ENCODE data around the gene POLH.
A peak's percentile ranks its signal among the peaks of the same experiment; 100 is the strongest.

The POLH gene

GRCh38 chr6:43606019-43606418 is 30.0 kb downstream of the POLH start:
- no peak for DNase-seq (ENCODE audit: low read depth)

GRCh38 chr6:43608310-43608763 is 32.4 kb downstream of the POLH start:
- peak; percentile 79 for DNase-seq (ENCODE audit: low read depth)

DNA sequence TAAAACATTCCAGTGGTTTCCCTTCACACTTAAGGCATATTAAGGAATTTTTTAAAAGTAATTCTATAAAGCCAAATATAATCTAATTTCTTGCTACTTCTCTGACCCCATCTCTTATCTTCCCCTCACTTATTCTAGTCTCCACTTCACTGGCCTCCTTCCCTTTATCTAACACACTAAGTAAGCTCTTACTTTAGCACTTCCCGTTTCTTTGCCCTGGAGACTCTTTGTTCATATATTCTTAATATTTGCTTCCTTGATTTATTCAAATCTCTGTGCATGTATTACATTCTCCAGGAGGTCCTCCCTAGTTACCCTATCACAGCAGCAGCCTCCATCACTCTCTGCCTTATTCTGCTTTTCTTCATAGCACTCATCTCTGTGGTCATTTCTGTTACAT is 32.8 kb downstream of the POLH start:
- DNase-seq (ENCODE audit: low read depth), result no peak

GRCh38 chr6:43609402-43609801 is 33.4 kb downstream of the POLH start:
- DNase-seq (ENCODE audit: low read depth), result no peak

- no peak for DNase-seq (ENCODE audit: low read depth)
Observed at GRCh38 chr6:43610431-43610830, 34.4 kb downstream of the POLH start.

GRCh38 chr6:43613721-43614395 is 37.9 kb downstream of the POLH start:
- DNase-seq (ENCODE audit: low read depth), result no peak

GRCh38 chr6:43614396-43614730 is 38.4 kb downstream of the POLH start:
- no peak for DNase-seq (ENCODE audit: low read depth)

GRCh38 chr6:43616725-43617472 is 40.9 kb downstream of the POLH start:
- DNase-seq (ENCODE audit: low read depth), result no peak

DNA sequence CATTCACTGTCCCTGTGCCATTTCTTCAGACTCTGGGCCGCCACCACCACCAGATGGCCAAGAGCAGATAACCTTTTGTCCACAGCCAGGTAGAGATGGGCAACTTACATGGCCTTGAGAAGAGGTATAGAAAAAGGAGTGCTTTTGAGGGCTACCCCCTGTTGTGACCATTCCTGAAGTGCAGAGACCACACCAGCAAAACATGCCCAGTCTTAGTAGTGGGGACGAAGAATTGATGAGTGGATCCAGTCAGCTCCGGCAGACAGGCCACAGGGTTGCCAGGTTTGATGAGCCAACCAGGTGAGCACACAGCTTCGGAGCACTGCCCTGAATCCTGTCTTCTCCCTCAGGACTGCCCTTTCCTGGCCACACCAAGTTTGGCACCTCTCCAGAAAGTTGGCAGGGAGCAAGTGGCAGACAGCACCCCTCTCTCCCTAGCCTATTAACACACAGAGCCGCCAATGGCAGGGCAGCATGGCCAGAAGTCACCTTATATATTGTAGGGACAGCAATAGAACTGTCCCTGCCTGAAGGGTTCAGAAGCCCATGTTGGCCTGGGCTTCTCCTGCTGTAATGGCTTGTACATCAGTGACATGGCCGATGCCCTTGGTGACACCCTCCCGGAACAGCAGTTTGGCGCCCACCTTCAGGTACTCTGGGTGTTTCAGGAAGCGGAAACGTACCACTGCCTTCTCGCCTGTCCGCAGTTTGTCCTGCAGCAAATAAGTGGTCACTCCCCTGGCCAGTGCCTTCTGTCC is 45.3 kb downstream of the POLH start:
- DNase-seq (ENCODE audit: low read depth), result no peak

DNA sequence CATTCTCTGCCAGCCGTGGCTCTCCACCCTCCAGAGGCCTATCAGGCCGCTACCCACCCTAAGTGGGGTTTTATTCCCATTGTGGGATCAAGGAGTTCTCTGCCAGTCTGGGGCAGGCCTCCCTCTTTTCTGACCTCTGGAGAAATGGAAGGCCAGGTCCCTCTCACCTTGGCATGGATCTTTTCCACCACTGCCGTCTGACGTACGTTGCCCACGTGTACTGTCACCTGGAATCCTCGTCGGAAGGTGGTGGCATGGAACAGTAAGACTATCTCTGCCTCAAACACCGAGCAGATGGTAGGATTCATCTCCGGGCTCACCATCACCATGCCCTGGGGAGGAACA is 45.8 kb downstream of the POLH start:
- no peak for DNase-seq (ENCODE audit: low read depth)

GRCh38 chr6:43622541-43622940 is 46.6 kb downstream of the POLH start:
- DNase-seq (ENCODE audit: low read depth), result no peak

DNA sequence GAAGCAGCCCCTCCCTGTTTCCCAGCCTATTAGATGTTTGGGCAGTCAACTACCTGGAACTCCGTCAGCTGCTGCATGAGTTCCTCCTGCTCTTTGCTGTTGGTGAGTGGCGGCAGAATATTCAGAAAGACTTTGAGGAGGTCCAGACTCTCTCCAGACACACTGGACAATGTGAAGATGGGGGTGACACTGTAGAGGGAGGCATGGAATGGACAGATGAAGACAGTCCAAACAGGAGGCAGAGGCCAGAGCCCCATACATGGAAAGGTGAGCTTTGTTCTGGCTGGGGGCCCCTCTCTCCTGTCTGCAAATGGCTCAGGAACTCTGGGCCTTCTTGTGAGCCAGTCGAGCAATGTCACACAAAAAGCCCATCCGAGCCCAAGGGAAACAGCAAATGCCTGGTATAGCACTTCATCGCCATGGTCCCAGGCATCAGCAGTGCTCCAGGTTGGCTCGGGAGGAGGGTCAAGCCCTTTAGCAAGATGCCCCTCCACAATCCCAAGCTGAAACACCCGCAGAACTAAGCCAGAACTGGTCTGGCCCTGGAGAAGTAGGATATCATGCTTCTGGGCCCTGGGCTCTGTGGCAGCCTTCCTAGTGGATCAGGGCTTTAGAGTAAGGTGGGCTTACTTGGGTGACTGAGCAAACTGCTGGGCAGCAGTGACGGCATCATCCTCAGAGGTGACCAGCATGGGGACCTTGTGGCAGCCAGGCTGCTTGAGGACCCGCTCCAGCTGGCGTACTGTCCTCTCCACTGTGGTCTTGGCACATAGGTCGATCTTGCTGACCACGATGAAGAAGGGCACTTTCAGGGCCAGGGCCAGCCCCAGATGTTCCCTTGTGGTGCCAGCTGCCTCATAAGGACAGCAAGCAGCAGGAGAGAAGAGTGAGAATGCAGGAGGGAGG is 48.1 kb downstream of the POLH start:
- no peak for DNase-seq (ENCODE audit: low read depth)

DNA sequence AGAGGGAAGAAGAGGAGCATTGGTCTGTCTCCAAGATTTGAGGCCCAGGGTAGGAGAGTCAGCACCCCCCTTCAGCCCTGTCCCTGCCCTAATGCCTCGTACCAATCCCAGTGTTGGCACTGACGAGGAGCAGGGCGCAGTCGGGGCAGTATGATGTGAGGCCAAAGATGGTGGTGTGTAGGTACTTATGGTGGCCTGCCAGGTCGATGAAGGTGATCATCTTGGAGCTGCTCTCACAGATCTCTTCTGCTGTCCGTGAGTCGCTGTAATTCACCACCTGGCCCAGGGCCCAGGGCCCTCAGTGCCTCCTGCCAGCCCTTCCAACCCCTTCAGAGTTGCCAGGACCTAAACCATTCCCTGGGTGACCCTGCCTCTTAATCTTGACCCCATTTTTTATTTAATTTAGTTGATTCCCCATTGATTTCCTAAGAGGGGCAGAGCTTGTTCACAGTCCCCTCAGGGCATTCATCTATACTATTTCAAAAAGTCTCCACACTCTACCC is 48.9 kb downstream of the POLH start:
- DNase-seq (ENCODE audit: low read depth), result no peak

DNA sequence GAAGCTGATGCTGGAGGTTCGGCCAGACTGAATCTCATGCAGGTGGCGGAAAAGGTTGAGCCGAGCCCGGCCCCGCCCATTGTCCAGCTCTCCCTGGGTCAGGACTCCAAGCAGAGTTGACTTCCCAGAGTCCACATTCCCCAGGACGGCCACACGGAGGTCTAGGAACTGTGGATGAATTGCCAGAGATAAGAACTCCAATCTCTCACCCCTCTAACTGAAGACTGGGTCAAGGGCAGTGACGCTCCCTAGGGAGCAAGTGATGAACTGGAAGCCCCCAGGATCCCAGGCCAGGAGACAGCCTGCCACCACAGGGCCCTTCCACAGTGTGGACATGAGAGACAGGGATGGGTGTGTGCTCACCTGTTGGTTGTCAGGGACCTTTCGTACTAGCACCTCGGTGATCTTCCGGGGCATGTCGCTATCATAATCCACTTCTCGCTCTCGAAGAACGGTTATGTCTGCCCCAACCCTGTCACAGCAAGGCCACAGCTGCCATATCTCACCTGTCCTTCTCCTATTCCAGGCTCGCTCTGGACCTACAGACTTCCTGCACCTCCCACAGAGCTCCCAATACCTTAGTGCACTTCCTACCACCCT is 49.5 kb downstream of the POLH start:
- DNase-seq (ENCODE audit: low read depth), result no peak

DNA sequence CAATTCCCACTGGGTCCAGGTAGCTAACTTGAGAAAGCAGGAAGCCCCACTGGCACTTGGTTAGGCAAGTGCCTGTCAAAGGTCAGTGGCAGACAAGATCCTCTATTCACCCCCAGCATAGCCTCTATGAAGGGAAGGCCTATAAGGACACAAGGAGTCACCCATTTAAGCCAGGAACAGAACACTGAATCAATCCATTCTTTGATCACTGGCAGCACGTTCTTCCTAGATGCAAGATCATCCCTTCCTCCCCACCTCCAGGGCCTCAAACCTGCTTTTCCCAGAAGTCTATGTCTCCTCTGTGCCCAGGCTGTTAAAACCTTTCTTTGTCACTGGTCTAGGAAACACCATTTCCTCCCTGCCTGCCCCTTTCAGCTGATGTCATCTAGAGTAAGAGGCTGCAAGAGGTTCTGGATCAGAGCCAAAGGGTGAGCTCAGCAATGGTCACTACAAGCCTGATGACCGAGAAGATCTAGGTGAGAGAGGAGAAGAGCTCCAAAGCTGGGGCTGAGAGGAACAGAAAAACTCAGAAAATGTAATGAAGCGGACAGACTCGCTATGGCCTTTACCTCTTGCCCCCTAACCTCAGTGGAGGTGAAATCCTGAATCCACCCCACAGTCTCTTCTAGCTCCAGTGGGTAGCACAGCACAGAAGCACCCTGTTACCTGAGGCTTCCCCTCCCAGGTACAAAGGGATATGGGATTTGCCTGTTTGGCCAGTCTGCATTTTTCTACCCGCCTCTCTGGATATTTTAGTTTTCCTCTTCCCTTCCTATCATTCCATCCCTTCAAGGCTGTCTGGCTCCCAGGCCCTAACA is 51.2 kb downstream of the POLH start:
- DNase-seq (ENCODE audit: low read depth), result peak; percentile 98

DNA sequence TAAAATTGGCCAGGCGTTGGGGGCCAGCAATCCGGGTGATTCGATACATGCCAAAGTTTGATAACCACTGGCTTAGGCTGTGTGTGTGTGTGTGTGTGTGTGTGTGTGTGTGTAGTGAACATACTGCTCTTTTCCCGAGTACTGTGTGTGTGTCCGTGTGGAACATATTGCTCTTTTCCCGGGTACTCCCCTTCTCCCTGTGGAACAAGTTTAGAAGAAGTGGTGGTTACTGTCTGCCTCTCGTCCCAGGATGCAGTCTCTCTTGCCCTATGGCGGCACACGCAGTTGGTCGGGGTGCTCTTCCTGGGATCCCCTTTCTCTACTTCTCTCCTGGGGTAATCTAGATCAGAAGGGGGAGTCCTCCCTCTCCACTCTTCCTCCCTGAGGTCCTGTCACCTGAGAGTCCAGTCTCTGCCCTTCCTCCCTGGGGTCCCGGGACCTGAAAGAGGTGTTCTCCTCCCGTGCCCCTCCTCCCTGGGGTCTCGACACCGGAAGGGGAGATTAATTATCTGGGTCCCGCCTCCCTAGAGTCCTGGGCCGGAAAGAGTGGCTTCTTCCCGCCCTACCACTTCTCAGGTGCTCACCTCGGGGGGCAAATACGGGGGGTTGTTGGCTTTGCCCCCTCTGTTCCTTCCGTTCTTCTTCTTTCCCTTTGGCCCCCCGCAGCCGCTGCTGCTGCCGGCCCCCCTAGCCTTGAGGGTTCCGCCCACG is 52.6 kb downstream of the POLH start:
- peak; percentile 70 for DNase-seq (ENCODE audit: low read depth)

GRCh38 chr6:43629104-43629504 is 53.1 kb downstream of the POLH start, which contains the start of gene GTPBP2:
Gene GTPBP2, minus strand, starts transcription at chr6:43629264. Its CDS starts 102 bp downstream, at chr6:43629162.
- peak; percentile 99 for DNase-seq (ENCODE audit: low read depth)

DNA sequence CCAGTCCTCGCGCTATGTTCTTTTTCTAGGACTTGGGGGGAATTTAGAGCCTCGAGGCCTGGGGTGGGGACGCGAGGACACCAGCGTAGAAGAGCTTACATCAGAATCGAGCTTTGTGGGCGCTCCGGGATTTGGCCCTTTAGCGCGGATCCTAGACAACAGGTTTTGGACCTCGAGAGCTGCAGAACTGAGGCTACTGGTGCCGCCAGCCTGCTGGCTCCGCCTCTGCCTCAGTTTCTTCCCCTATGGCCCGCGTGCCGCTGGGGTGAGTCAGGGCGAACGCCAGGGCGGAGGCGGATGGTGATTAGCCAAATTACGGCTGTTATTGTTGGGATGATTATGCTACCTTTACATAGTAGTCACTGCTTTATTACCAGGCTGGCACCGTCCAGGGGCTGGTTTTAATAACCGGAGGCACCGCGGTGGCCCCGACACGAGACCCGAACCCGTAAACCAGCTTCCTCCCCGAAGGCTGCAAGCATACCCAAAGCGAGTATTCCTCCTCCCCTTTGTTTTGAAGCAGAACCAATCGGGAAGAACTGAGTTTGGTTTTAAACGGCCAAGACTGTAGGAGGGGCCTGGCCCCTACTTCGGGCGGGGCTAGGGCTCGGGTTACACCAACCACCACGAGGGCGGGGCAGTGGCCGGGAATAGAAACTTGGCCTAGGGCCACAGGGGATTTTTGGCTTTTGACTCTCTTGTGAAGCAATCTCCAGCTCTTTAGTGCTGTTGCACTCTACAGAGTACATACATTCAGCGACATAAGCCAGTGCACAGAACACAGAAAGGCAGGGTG is 53.7 kb downstream of the POLH start:
- peak; percentile 98 for DNase-seq (ENCODE audit: low read depth)

All from EH (cell line).